ENCODE measurements around the gene CDK5RAP3. TPM values are rescaled to one million over a fixed set of nuclear protein-coding genes. Genes with fewer than 3 reads are reported as not detected.
"Not testable (repeated sequence)": the region's sequence is repeated elsewhere in the genome, so short reads cannot be mapped to it uniquely, and the experiment has no call there.

Gene CDK5RAP3
- total and polyA plus RNA-seq, 5 experiments from 2014 or later, result 63.6 to 356 (median 73.0) TPM

- no peaks in the 10 kb centered on the region for H3K9me3 Mint-ChIP-seq
- DNase-seq (no peak), ATAC-seq (no peak)
- peaks cover 9 to 32% (median 25%) of the 10 kb centered on the region in 5 donors for H3K27me3 Mint-ChIP-seq
- POLR2A ChIA-PET, result no interaction called here
- H3K4me3 Mint-ChIP-seq, result no peak overlapping the region
- H3K36me3 Mint-ChIP-seq, result no peaks in the 10 kb centered on the region
- H3K27ac Mint-ChIP-seq, result no peak overlapping the region
- peaks cover 0 to 11% (median 0%) of the 10 kb centered on the region in 4 donors for H3K4me1 Mint-ChIP-seq
Observed at GRCh38 chr17:48004983-48005382, 34.1 kb downstream of the CDK5RAP3 start.

- H3K9me3 Mint-ChIP-seq, result no peaks in the 10 kb centered on the region
- H3K27me3 Mint-ChIP-seq, result peaks cover 18 to 47% (median 34%) of the 10 kb centered on the region in 5 donors
Observed at GRCh38 chr17:48006936-48007709, 36.2 kb downstream of the CDK5RAP3 start.

GRCh38 chr17:48010193-48010592, 39.3 kb downstream of the CDK5RAP3 start:
- Mint-ChIP-seq H3K4me1 (peaks cover 10 to 16% (median 12%) of the 10 kb centered on the region in 4 donors), H3K27me3 (peaks cover 33 to 71% (median 47%) of the 10 kb centered on the region in 5 donors), H3K4me3 (no peak overlapping the region), H3K9me3 (no peaks in the 10 kb centered on the region), H3K27ac (no peak overlapping the region), H3K36me3 (no peaks in the 10 kb centered on the region)
- POLR2A ChIA-PET, result no interaction called here
- no peak for DNase-seq
- no peak for ATAC-seq

More at GRCh38 chr17:48006936-48007709, 36.2 kb downstream of the CDK5RAP3 start:
- Mint-ChIP-seq H3K27ac (peak overlapping the region in 1 of 10 donors; percentile 0), H3K4me3 (no peak overlapping the region), H3K36me3 (no peaks in the 10 kb centered on the region), H3K4me1 (peaks cover 7 to 17% (median 11%) of the 10 kb centered on the region in 4 donors)
- POLR2A ChIA-PET, result no interaction called here
- DNase-seq, result no peak
- ATAC-seq, result no peak

- no peaks in the 10 kb centered on the region for H3K36me3 Mint-ChIP-seq
- peak overlapping the region; percentile 70 to 94 (median 86) for H3K4me3 Mint-ChIP-seq
- H3K9me3 Mint-ChIP-seq, result no peaks in the 10 kb centered on the region
- H3K27me3 Mint-ChIP-seq, result peaks cover 33 to 64% (median 46%) of the 10 kb centered on the region in 5 donors
- peaks cover 10 to 16% (median 12%) of the 10 kb centered on the region in 4 donors for H3K4me1 Mint-ChIP-seq
- H3K27ac Mint-ChIP-seq, result peak overlapping the region in 6 of 10 donors; percentile 13 to 60 (median 26)
- peak; percentile 65 to 78 for ATAC-seq
- DNase-seq, result peak in 9 of 10 donors; percentile 6 to 74 (median 38)
- POLR2A ChIA-PET, result interaction anchor here (0.6 kb wide), 1 partner anchor 56 kb away, joined by 4 read pairs; no protein-coding TSS in a partner anchor
Observed at GRCh38 chr17:48011405-48012150, 40.7 kb downstream of the CDK5RAP3 start.

- H3K27me3 Mint-ChIP-seq, result peaks cover 29 to 60% (median 42%) of the 10 kb centered on the region in 5 donors
- H3K27ac Mint-ChIP-seq, result peak overlapping the region in 3 of 10 donors; percentile 21 to 60 (median 47)
- no peaks in the 10 kb centered on the region for H3K9me3 Mint-ChIP-seq
- peak; percentile 86 to 94 for ATAC-seq
- DNase-seq, result peak; percentile 46 to 82 (median 62)
- POLR2A ChIA-PET, result interaction anchor here (0.6 kb wide), 1 partner anchor 57 kb away, joined by 4 read pairs; no protein-coding TSS in a partner anchor
- no peaks in the 10 kb centered on the region for H3K36me3 Mint-ChIP-seq
- H3K4me3 Mint-ChIP-seq, result peak overlapping the region; percentile 70 to 94 (median 86)
- peaks cover 10 to 16% (median 12%) of the 10 kb centered on the region in 4 donors for H3K4me1 Mint-ChIP-seq
Observed at GRCh38 chr17:48012151-48012520, 41.2 kb downstream of the CDK5RAP3 start.

GRCh38 chr17:48012654-48013053, 41.7 kb downstream of the CDK5RAP3 start:
- Mint-ChIP-seq H3K4me3 (peak overlapping the region; percentile 43 to 90 (median 71)), H3K27ac (no peak overlapping the region), H3K4me1 (peaks cover 10 to 21% (median 16%) of the 10 kb centered on the region in 4 donors), H3K9me3 (no peaks in the 10 kb centered on the region), H3K36me3 (no peaks in the 10 kb centered on the region), H3K27me3 (peaks cover 29 to 56% (median 40%) of the 10 kb centered on the region in 5 donors)
- no peak for DNase-seq
- POLR2A ChIA-PET, result interaction anchor here (0.6 kb wide), 1 partner anchor 100 kb away, joined by 5 read pairs; no protein-coding TSS in a partner anchor
- no peak for ATAC-seq

GRCh38 chr17:48013876-48014594, 43.1 kb downstream of the CDK5RAP3 start:
- peaks cover 10 to 26% (median 22%) of the 10 kb centered on the region in 4 donors for H3K4me1 Mint-ChIP-seq
- POLR2A ChIA-PET, result interaction anchor here (0.5 kb wide), 1 partner anchor 8 kb away, joined by 3 read pairs; no protein-coding TSS in a partner anchor
- no peaks in the 10 kb centered on the region for H3K9me3 Mint-ChIP-seq
- no peak for ATAC-seq
- no peak overlapping the region for H3K27ac Mint-ChIP-seq
- no peak overlapping the region for H3K4me3 Mint-ChIP-seq
- no peaks in the 10 kb centered on the region for H3K36me3 Mint-ChIP-seq
- no peak for DNase-seq
- peaks cover 26 to 54% (median 38%) of the 10 kb centered on the region in 5 donors for H3K27me3 Mint-ChIP-seq

- Mint-ChIP-seq H3K9me3 (no peaks in the 10 kb centered on the region), H3K4me3 (peak overlapping the region in 1 of 10 donors; percentile 26), H3K27me3 (peaks cover 26 to 52% (median 37%) of the 10 kb centered on the region in 5 donors), H3K27ac (no peak overlapping the region), H3K4me1 (peaks cover 10 to 26% (median 22%) of the 10 kb centered on the region in 4 donors), H3K36me3 (no peaks in the 10 kb centered on the region)
- ATAC-seq (no peak), DNase-seq (no peak)
- POLR2A ChIA-PET, result no interaction called here
Observed at GRCh38 chr17:48014595-48015111, 43.7 kb downstream of the CDK5RAP3 start.

GRCh38 chr17:48016112-48016511, 45.2 kb downstream of the CDK5RAP3 start:
- H3K27ac Mint-ChIP-seq, result no peak overlapping the region
- H3K27me3 Mint-ChIP-seq, result peaks cover 24 to 48% (median 32%) of the 10 kb centered on the region in 5 donors
- H3K4me1 Mint-ChIP-seq, result peaks cover 10 to 25% (median 22%) of the 10 kb centered on the region in 4 donors
- no peak for ATAC-seq
- H3K4me3 Mint-ChIP-seq, result no peak overlapping the region
- POLR2A ChIA-PET, result interaction anchor here (1.2 kb wide), 1 partner anchor 32 kb away, joined by 4 read pairs; the partner anchor contains the start of gene NFE2L1
- no peak for DNase-seq
- no peaks in the 10 kb centered on the region for H3K9me3 Mint-ChIP-seq
- H3K36me3 Mint-ChIP-seq, result no peaks in the 10 kb centered on the region

- not testable (repeated sequence) for H3K36me3 Mint-ChIP-seq, H3K9me3 Mint-ChIP-seq
- peaks cover 0 to 14% (median 11%) of the 10 kb centered on the region in 4 donors for H3K4me1 Mint-ChIP-seq
- POLR2A ChIA-PET, result interaction anchor here (1.0 to 2.5 kb wide), 2 partner anchors 47 to 95 kb away, joined by 3 to 7 read pairs; partner anchors contain the start of gene CDK5RAP3
- H3K27me3 Mint-ChIP-seq, result peaks cover 24 to 44% (median 34%) of the 10 kb centered on the region in 5 donors
- peak in 1 of 2 donors; percentile 22 for ATAC-seq
- H3K4me3 Mint-ChIP-seq, result peak overlapping the region in 3 of 10 donors; percentile 48 to 64 (median 50)
- DNase-seq, result peak in 1 of 10 donors; percentile 11
- H3K27ac Mint-ChIP-seq, result peak overlapping the region in 2 of 10 donors; percentile 88 to 93
Observed at GRCh38 chr17:48017817-48018158, 46.9 kb downstream of the CDK5RAP3 start.

- Mint-ChIP-seq H3K9me3 (no peaks in the 10 kb centered on the region), H3K27ac (no peak overlapping the region), H3K36me3 (peaks cover 0 to 3% (median 0%) of the 10 kb centered on the region in 3 donors), H3K27me3 (peaks cover 21 to 38% (median 26%) of the 10 kb centered on the region in 5 donors), H3K4me1 (peaks cover 16 to 52% (median 43%) of the 10 kb centered on the region in 4 donors), H3K4me3 (no peak overlapping the region)
- DNase-seq (no peak), ATAC-seq (no peak)
- POLR2A ChIA-PET, result interaction anchor here (0.6 to 0.7 kb wide), 3 partner anchors 86 to 593 kb away, joined by 3 to 5 read pairs (median 4); partner anchors contain the start of gene HOXB8
Observed at GRCh38 chr17:48021934-48022333, 51.0 kb downstream of the CDK5RAP3 start.

Measured in naive thymus-derived CD8-positive, alpha-beta T cell (primary cell).